Measurements from ENCODE around the gene FLRT2.

FLRT2 gene

DNA sequence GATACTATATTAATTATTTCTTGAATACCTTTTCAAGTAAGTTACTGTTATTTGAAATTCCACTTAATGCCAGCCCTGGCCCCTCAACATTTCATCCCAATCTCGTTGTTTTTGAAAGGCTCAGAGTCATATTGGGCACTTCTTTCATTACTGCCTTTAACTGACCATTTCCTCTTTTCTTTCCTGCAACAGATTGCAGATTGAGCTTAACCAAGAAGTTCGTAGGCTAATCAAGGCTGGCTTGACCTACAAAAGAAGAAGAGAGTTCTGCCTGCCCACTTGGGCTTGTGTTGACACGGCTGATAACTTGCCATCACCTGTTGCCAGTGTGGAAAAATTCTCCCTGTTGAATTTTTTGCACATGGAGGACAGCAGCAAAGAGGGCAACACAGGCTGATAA is 91.0 kb downstream of the FLRT2 start:
- DNase-seq: no peak
- Histone ChIP-seq H3K9me3 (ENCODE audit: severe bottlenecking) (no peaks in the 10 kb centered on the region), H3K36me3 (no peaks in the 10 kb centered on the region), H3K27ac (no peak overlapping the region), H3K27me3 (ENCODE audit: insufficient read depth, low read depth, severe bottlenecking) (no peaks in the 10 kb centered on the region), H3K4me3 (ENCODE audit: low read depth, low read length) (no peak overlapping the region)
- TF ChIP-seq, protein P1, sequence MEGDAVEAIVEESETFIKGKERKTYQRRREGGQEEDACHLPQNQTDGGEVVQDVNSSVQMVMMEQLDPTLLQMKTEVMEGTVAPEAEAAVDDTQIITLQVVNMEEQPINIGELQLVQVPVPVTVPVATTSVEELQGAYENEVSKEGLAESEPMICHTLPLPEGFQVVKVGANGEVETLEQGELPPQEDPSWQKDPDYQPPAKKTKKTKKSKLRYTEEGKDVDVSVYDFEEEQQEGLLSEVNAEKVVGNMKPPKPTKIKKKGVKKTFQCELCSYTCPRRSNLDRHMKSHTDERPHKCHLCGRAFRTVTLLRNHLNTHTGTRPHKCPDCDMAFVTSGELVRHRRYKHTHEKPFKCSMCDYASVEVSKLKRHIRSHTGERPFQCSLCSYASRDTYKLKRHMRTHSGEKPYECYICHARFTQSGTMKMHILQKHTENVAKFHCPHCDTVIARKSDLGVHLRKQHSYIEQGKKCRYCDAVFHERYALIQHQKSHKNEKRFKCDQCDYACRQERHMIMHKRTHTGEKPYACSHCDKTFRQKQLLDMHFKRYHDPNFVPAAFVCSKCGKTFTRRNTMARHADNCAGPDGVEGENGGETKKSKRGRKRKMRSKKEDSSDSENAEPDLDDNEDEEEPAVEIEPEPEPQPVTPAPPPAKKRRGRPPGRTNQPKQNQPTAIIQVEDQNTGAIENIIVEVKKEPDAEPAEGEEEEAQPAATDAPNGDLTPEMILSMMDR (IDR thresholded peaks at IDR 0.05; ENCODE audit: low read depth, low read length): no peak

DNA sequence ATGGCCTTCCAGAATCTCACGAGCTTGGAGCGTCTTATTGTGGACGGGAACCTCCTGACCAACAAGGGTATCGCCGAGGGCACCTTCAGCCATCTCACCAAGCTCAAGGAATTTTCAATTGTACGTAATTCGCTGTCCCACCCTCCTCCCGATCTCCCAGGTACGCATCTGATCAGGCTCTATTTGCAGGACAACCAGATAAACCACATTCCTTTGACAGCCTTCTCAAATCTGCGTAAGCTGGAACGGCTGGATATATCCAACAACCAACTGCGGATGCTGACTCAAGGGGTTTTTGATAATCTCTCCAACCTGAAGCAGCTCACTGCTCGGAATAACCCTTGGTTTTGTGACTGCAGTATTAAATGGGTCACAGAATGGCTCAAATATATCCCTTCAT is 92.2 kb downstream of the FLRT2 start:
- Histone ChIP-seq H3K27ac (no peak overlapping the region), H3K4me3 (ENCODE audit: low read depth, low read length) (no peak overlapping the region), H3K9me3 (ENCODE audit: severe bottlenecking) (no peaks in the 10 kb centered on the region), H3K36me3 (no peaks in the 10 kb centered on the region), H3K27me3 (ENCODE audit: insufficient read depth, low read depth, severe bottlenecking) (no peaks in the 10 kb centered on the region)
- TF ChIP-seq, protein P1 (IDR thresholded peaks at IDR 0.05; ENCODE audit: low read depth, low read length): no peak
- DNase-seq: no peak

DNA sequence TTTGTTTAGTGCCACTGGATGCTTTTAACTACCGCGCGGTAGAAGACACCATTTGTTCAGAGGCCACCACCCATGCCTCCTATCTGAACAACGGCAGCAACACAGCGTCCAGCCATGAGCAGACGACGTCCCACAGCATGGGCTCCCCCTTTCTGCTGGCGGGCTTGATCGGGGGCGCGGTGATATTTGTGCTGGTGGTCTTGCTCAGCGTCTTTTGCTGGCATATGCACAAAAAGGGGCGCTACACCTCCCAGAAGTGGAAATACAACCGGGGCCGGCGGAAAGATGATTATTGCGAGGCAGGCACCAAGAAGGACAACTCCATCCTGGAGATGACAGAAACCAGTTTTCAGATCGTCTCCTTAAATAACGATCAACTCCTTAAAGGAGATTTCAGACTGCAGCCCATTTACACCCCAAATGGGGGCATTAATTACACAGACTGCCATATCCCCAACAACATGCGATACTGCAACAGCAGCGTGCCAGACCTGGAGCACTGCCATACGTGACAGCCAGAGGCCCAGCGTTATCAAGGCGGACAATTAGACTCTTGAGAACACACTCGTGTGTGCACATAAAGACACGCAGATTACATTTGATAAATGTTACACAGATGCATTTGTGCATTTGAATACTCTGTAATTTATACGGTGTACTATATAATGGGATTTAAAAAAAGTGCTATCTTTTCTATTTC is 93.2 kb downstream of the FLRT2 start:
- no peak for DNase-seq
- Histone ChIP-seq H3K27me3 (ENCODE audit: insufficient read depth, low read depth, severe bottlenecking) (no peaks in the 10 kb centered on the region), H3K36me3 (no peaks in the 10 kb centered on the region), H3K27ac (no peak overlapping the region), H3K4me3 (ENCODE audit: low read depth, low read length) (no peak overlapping the region), H3K9me3 (ENCODE audit: severe bottlenecking) (no peaks in the 10 kb centered on the region)
- TF ChIP-seq, protein P1 (IDR thresholded peaks at IDR 0.05; ENCODE audit: low read depth, low read length): no peak

DNA sequence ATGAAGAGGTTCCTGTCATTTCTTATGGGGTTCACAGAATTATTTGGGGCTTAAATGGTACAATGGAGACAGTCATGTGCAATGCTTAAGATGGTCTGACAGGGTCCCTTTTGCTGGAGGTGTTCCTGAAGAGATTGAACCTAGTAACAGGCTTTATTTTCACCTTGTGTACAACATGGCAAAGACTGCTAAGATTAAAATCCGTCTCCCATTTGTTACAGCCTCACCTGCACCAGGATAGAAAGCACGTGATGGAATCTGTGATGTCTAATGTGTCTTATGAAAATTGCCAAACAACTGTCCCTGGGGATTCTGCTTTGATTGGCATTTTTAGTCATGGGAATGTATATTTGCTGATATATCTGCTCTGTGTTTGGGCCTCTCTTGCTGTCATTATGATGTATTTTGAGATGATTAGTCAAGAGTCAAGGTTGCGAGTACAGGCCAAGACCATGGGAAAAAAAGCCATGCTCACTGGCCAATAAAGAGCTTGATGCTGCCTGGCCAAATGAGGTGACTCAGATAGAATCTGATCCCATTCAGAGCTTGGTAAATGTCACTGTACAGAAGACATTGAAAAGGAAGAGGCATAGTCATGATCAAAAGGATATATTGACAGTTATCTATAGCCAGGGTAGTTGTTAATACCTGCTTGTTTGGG is 96.1 kb downstream of the FLRT2 start:
- Histone ChIP-seq H3K36me3 (no peaks in the 10 kb centered on the region), H3K9me3 (ENCODE audit: severe bottlenecking) (no peaks in the 10 kb centered on the region), H3K4me3 (ENCODE audit: low read depth, low read length) (no peak overlapping the region), H3K27me3 (ENCODE audit: insufficient read depth, low read depth, severe bottlenecking) (no peaks in the 10 kb centered on the region), H3K27ac (no peak overlapping the region)
- TF ChIP-seq, protein P1 (IDR thresholded peaks at IDR 0.05; ENCODE audit: low read depth, low read length): no peak
- DNase-seq: no peak

DNA sequence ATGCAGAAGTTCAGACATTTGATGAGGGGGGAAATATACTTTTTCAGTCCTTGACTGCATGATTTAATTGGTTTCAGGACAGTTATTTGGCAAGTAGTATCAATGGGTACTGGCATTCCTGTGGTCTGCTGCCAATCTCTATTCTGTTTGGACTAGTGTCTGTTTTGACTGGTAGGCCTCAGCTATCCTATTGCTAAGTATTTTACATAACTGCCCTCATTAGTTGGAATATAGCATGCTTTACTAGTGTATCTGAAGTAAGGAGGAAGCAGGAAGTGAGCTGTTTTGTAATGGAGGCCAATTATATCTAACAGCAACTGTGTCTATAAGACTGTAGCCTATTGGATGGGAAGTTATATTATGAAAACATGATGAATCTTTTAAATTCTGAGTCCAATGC is 104.3 kb downstream of the FLRT2 start:
- TF ChIP-seq, protein P1 (IDR thresholded peaks at IDR 0.05; ENCODE audit: low read depth, low read length): no peak
- Histone ChIP-seq H3K36me3 (no peaks in the 10 kb centered on the region), H3K27ac (no peak overlapping the region), H3K27me3 (ENCODE audit: insufficient read depth, low read depth, severe bottlenecking) (no peaks in the 10 kb centered on the region), H3K9me3 (ENCODE audit: severe bottlenecking) (no peaks in the 10 kb centered on the region), H3K4me3 (ENCODE audit: low read depth, low read length) (no peak overlapping the region)
- DNase-seq: no peak
